Astrocyte of the cerebellum (primary cell): ENCODE results near the gene TCF7L2.
A peak's percentile ranks its signal among the peaks of the same experiment; 100 is the strongest.

Source experiments
- DNase-seq: peaks from one replicate; pipeline ENCODE4 v3.0.0-alpha.2; 2011; ENCODE audit warnings: low read depth
- H3K4me3 ChIP-seq: 2 replicates; pipeline ENCODE4 v1.5.1; 2011; ENCODE audit warnings: mild to moderate bottlenecking, low read depth, low read length, moderate library complexity
- in situ Hi-C: cut with HindIII; loops from 2 replicates; pipeline ENCODE4 v1.10.0; 2017; ENCODE audit warnings: low sequenced_read_pairs
- TF ChIP-seq, protein P1 (sequence below): IDR thresholded peaks from 2 replicates; pipeline ENCODE4 v1.5.1; 2012; ENCODE audit warnings: low read length, low read depth, moderate library complexity, mild to moderate bottlenecking; ENCODE audit errors: missing control alignments

TCF7L2 gene

GRCh38 chr10:113158183-113158582 is 208.1 kb downstream of the TCF7L2 start:
- no peak overlapping the region for H3K4me3 ChIP-seq
- in situ Hi-C loops = no loop called here
- no peak for DNase-seq
- TF ChIP-seq, protein P1, sequence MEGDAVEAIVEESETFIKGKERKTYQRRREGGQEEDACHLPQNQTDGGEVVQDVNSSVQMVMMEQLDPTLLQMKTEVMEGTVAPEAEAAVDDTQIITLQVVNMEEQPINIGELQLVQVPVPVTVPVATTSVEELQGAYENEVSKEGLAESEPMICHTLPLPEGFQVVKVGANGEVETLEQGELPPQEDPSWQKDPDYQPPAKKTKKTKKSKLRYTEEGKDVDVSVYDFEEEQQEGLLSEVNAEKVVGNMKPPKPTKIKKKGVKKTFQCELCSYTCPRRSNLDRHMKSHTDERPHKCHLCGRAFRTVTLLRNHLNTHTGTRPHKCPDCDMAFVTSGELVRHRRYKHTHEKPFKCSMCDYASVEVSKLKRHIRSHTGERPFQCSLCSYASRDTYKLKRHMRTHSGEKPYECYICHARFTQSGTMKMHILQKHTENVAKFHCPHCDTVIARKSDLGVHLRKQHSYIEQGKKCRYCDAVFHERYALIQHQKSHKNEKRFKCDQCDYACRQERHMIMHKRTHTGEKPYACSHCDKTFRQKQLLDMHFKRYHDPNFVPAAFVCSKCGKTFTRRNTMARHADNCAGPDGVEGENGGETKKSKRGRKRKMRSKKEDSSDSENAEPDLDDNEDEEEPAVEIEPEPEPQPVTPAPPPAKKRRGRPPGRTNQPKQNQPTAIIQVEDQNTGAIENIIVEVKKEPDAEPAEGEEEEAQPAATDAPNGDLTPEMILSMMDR = no peak

- in situ Hi-C loops = no loop called here
- DNase-seq = no peak
- H3K4me3 ChIP-seq = no peak overlapping the region
- TF ChIP-seq, protein P1 = no peak
Observed at GRCh38 chr10:113159563-113159962, 209.5 kb downstream of the TCF7L2 start.

DNA sequence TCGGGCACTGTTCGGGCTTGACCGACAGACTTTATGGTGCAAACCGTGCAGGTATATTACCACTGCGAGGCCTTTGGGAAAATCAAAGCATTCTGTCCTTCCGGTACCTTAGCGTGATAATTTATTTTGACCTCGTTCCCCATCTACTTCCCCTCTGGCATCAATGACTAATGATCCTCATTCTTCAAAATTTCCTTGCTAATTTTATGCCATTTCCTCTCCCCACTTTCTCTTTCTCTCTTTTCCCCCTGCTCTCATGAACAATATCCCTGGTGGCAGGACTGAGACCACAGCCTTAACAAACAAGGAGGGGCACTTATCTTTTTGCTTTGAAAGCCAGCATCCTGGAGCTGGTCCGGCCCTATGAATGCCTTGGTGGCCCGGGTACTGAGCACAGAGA is 210.6 kb downstream of the TCF7L2 start:
- no peak for DNase-seq
- in situ Hi-C loops = no loop called here
- no peak overlapping the region for H3K4me3 ChIP-seq
- TF ChIP-seq, protein P1 = no peak

DNA sequence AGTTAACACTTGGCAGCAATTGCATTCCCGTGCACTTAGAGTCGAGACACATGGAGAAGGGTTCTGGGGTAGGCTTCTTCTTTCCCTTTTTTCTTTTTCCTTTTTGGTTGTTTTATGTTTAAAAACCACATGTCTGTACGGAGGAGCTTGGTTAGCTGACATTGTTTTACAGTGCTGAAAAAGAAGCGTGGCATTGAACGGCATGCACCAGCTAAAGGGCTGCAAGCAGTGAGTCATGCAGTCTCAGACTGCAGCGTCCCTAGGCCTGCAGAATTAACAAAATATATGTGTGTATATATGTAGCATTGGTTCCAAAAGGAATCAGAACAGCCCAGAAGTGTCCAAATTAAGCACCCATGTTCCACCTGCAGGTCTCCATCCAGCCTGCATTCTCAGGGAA is 211.0 kb downstream of the TCF7L2 start:
- peak; percentile 6 for DNase-seq
- in situ Hi-C loops = no loop called here
- no peak overlapping the region for H3K4me3 ChIP-seq
- TF ChIP-seq, protein P1 = no peak

DNA sequence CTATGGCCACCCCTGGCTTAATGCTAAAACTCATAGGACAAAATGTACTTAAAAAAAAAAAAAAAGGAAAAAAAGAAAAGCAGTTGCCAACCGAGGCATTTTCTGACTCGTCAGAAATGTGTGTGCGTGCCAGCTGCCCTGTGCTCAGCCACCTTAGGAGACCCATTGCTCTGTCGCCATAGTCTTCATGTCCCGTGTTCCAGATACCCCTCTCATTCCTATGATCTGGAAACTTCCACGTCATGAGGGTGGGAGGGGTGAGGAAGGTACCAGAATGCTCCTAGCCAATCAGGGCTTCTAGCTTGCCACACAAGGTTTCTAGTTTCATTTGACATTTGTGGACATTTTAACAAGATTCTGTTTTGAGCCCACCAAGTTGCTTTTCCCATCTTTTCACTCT is 212.9 kb downstream of the TCF7L2 start:
- no peak overlapping the region for H3K4me3 ChIP-seq
- DNase-seq = no peak
- TF ChIP-seq, protein P1 = no peak
- in situ Hi-C loops = no loop called here

DNA sequence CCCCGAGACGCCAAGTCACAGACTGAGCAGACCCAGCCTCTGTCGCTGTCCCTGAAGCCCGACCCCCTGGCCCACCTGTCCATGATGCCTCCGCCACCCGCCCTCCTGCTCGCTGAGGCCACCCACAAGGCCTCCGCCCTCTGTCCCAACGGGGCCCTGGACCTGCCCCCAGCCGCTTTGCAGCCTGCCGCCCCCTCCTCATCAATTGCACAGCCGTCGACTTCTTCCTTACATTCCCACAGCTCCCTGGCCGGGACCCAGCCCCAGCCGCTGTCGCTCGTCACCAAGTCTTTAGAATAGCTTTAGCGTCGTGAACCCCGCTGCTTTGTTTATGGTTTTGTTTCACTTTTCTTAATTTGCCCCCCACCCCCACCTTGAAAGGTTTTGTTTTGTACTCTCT is 215.6 kb downstream of the TCF7L2 start:
- TF ChIP-seq, protein P1 = no peak
- no peak overlapping the region for H3K4me3 ChIP-seq
- in situ Hi-C loops = no loop called here
- DNase-seq = no peak

DNA sequence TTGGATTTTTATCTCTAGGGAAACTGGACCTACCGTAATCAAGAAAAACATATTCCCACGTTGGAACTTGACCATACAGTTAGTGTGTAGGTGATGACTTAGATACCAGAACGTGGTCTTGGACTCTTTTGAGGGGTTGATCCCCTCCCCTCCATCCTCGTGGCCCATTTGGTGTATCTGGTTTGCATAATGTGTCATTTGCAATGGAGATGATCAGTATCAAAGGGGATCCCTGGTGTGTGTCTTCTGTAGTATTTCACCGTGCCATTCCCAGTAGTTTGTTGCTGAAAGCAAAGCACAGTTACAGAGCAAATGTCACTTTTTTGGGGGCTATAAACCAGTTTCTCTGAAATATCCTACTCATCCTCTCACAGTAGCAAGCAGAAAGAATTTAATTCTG is 217.7 kb downstream of the TCF7L2 start:
- DNase-seq = no peak
- no peak overlapping the region for H3K4me3 ChIP-seq
- TF ChIP-seq, protein P1 = no peak
- in situ Hi-C loops = no loop called here
